Measurements from ENCODE around the gene PROZ. TPM values are rescaled to one million over a fixed set of nuclear protein-coding genes. Genes with fewer than 3 reads are reported as not detected.

Gene PROZ
- total and polyA plus RNA-seq, 12 donors: 0.03 to 0.20 TPM; not detected in 10

- no peak for TF ChIP-seq CTCF (IDR thresholded peaks at IDR 0.05)
- ATAC-seq (no peak), DNase-seq (no peak)
- Histone ChIP-seq H3K36me3 (no peaks in the 10 kb centered on the region), H3K4me1 (peaks cover 6 to 14% (median 12%) of the 10 kb centered on the region in 9 donors), H3K4me3 (no peak overlapping the region), H3K27me3 (peaks cover 14 to 15% (median 14%) of the 10 kb centered on the region in 7 donors), H3K9me3 (no peaks in the 10 kb centered on the region), H3K27ac (no peak overlapping the region)
- intact Hi-C loops (cut with DNase I): no loop called here
- 86 to 90% methylated on average over 17 of the region's 17 CpGs for WGBS, 2 donors
These were observed 43.7 kb upstream of the PROZ start for GRCh38 chr13:113114511-113115362.

- H3K9me3 ChIP-seq: no peaks in the 10 kb centered on the region
- TF ChIP-seq CTCF (IDR thresholded peaks at IDR 0.05): no peak
- H3K4me3 ChIP-seq: no peak overlapping the region
- H3K36me3 ChIP-seq: no peaks in the 10 kb centered on the region
- ATAC-seq: no peak
- 81 to 83% methylated on average over 21 of the region's 21 CpGs for WGBS, 2 donors
- no peak for DNase-seq
- H3K27me3 ChIP-seq: peaks cover 5 to 6% (median 6%) of the 10 kb centered on the region in 7 donors
- H3K27ac ChIP-seq: no peak overlapping the region
- H3K4me1 ChIP-seq: peaks cover under 1 to 5% (median 4%) of the 10 kb centered on the region in 9 donors
- intact Hi-C loops (cut with DNase I): no loop called here
These were observed 42.9 kb upstream of the PROZ start for GRCh38 chr13:113115363-113116205.

GRCh38 chr13:113116206-113116800 lies 42.1 kb upstream of the PROZ start:
- H3K9me3 ChIP-seq: no peaks in the 10 kb centered on the region

More at GRCh38 chr13:113116206-113116800, 42.1 kb upstream of the PROZ start:
- Histone ChIP-seq H3K36me3 (no peaks in the 10 kb centered on the region), H3K4me3 (no peak overlapping the region), H3K27ac (no peak overlapping the region), H3K27me3 (no peaks in the 10 kb centered on the region), H3K4me1 (no peaks in the 10 kb centered on the region)
- no peak for DNase-seq
- TF ChIP-seq CTCF (IDR thresholded peaks at IDR 0.05): no peak
- 85% methylated on average over 10 of the region's 10 CpGs for WGBS, 2 donors
- ATAC-seq: no peak
- intact Hi-C loops (cut with DNase I): no loop called here
